Liver (tissue), 3 donors: ENCODE measurements around the gene TMEM125.

Source experiments
- CTCF ChIP-seq: fragments of 150-350 bp; IDR thresholded peaks from 2 replicates; pipeline ENCODE4 v1.5.1; 2017; ENCODE audit warnings: improper control_type of control experiment, low read depth, low read length; ENCODE audit not compliant: missing input control
- FOXA1 ChIP-seq: IDR thresholded peaks from 2 replicates; pipeline ENCODE4 v1.6.1; 2016; ENCODE audit warnings: antibody characterized with exemption
- FOXA2 ChIP-seq: IDR thresholded peaks from 2 replicates; pipeline ENCODE4 v1.6.1; 2016; ENCODE audit warnings: antibody characterized with exemption
- RAD21 ChIP-seq, 2 donors: IDR thresholded peaks; 2 replicates each; pipeline ENCODE4 v1.6.1; 2016; ENCODE audit warnings: antibody characterized with exemption in 2 of 2, mild to moderate bottlenecking in 2 of 2
- REST ChIP-seq: IDR thresholded peaks from 2 replicates; pipeline ENCODE4 v1.6.1; 2016; ENCODE audit warnings: antibody characterized with exemption, mild to moderate bottlenecking
- RXRA ChIP-seq, 2 donors: IDR thresholded peaks; 2 replicates each; pipeline ENCODE4 v1.6.1; 2017 to 2018; ENCODE audit warnings: antibody characterized with exemption in 2 of 2, mild to moderate bottlenecking in 1 of 2
- donor health status: healthy.
- donor health status: healthy.

GRCh38 chr1:43318831-43319230 is 49.0 kb downstream of the TMEM125 start:
- TF ChIP-seq FOXA2: no peak
- TF ChIP-seq CTCF: no peak
- TF ChIP-seq REST: no peak
- TF ChIP-seq RAD21 (IDR thresholded peaks at IDR 0.05): no peak
- TF ChIP-seq RXRA (IDR thresholded peaks at IDR 0.05): no peak
- no peak for TF ChIP-seq FOXA1
